Measurements from ENCODE around the gene TBX21. TPM values are rescaled to one million over a fixed set of nuclear protein-coding genes. Genes with fewer than 3 reads are reported as not detected.

The TBX21 gene
- total RNA-seq, 1 donor from 2014 or later = 0.25 TPM

GRCh38 chr17:47776330-47777197 is 43.5 kb downstream of the TBX21 start:
- Histone ChIP-seq H3K36me3 (no peaks in the 10 kb centered on the region), H3K27me3 (ENCODE audit: low read depth) (peaks cover 94% of the 10 kb centered on the region), H3K4me1 (no peaks in the 10 kb centered on the region), H3K4me3 (no peak overlapping the region), H3K27ac (replicated peaks) (no peak overlapping the region), H3K9me3 (replicated peaks) (peaks cover 7% of the 10 kb centered on the region)
- no peak for DNase-seq
- intact Hi-C loops (cut with micrococcal nuclease) = no loop called here
- peak; percentile 70 for TF ChIP-seq CTCF (IDR thresholded peaks at IDR 0.05; ENCODE audit: borderline replicate concordance)

- Histone ChIP-seq H3K36me3 (no peaks in the 10 kb centered on the region), H3K27me3 (ENCODE audit: low read depth) (peaks cover 96% of the 10 kb centered on the region), H3K4me3 (no peak overlapping the region), H3K4me1 (no peaks in the 10 kb centered on the region), H3K27ac (replicated peaks) (no peak overlapping the region), H3K9me3 (replicated peaks) (no peaks in the 10 kb centered on the region)
- no peak for DNase-seq
- TF ChIP-seq CTCF (IDR thresholded peaks at IDR 0.05; ENCODE audit: borderline replicate concordance) = no peak
- intact Hi-C loops (cut with micrococcal nuclease) = no loop called here
These were observed 45.2 kb downstream of the TBX21 start for GRCh38 chr17:47778184-47778635.

- no peak for DNase-seq
- H3K4me1 ChIP-seq = no peaks in the 10 kb centered on the region
- intact Hi-C loops (cut with micrococcal nuclease) = no loop called here
- no peaks in the 10 kb centered on the region for H3K9me3 ChIP-seq (replicated peaks)
- H3K36me3 ChIP-seq = no peaks in the 10 kb centered on the region
- H3K27me3 ChIP-seq (ENCODE audit: low read depth) = peaks cover 96% of the 10 kb centered on the region
- no peak overlapping the region for H3K4me3 ChIP-seq
- no peak overlapping the region for H3K27ac ChIP-seq (replicated peaks)
- no peak for TF ChIP-seq CTCF (IDR thresholded peaks at IDR 0.05; ENCODE audit: borderline replicate concordance)
These were observed 48.4 kb downstream of the TBX21 start for GRCh38 chr17:47781397-47781796.

- TF ChIP-seq CTCF (IDR thresholded peaks at IDR 0.05; ENCODE audit: borderline replicate concordance) = no peak
- no peaks in the 10 kb centered on the region for H3K9me3 ChIP-seq (replicated peaks)
- H3K27me3 ChIP-seq (ENCODE audit: low read depth) = peaks cover 96% of the 10 kb centered on the region
- H3K4me3 ChIP-seq = no peak overlapping the region
- peaks cover 10% of the 10 kb centered on the region for H3K4me1 ChIP-seq
- H3K36me3 ChIP-seq = no peaks in the 10 kb centered on the region
- no peak for DNase-seq
- intact Hi-C loops (cut with micrococcal nuclease) = no loop called here
- no peak overlapping the region for H3K27ac ChIP-seq (replicated peaks)
These were observed 52.6 kb downstream of the TBX21 start for GRCh38 chr17:47785538-47786123.

- Histone ChIP-seq H3K27me3 (ENCODE audit: low read depth) (peaks cover 100% of the 10 kb centered on the region), H3K27ac (replicated peaks) (no peak overlapping the region), H3K4me3 (peak overlapping the region; percentile 63), H3K4me1 (peaks cover 10% of the 10 kb centered on the region), H3K36me3 (no peaks in the 10 kb centered on the region), H3K9me3 (replicated peaks) (no peaks in the 10 kb centered on the region)
- intact Hi-C loops (cut with micrococcal nuclease) = no loop called here
- DNase-seq = peak; percentile 47
- peak; percentile 64 for TF ChIP-seq CTCF (IDR thresholded peaks at IDR 0.05; ENCODE audit: borderline replicate concordance)
These were observed 56.9 kb downstream of the TBX21 start for GRCh38 chr17:47789611-47790561.

Data from left ventricle myocardium inferior (tissue), 1 donor.